ENCODE measurements around the gene IP6K1. TPM values are rescaled to one million over a fixed set of nuclear protein-coding genes. Genes with fewer than 3 reads are reported as not detected.

The IP6K1 gene
- total and polyA plus RNA-seq, 2 donors from 2014 or later = 21.7 to 49.6 TPM

- Histone ChIP-seq H3K27ac (ENCODE audit: low read depth in 2 of 2, low read length in 2 of 2) (no peak overlapping the region), H3K36me3 (ENCODE audit: control insufficient read depth in 2 of 3, insufficient read depth in 3 of 3, low read length in 3 of 3) (peaks cover 0 to 17% (median 2%) of the 10 kb centered on the region in 3 donors), H3K9me3 (ENCODE audit: control insufficient read depth in 2 of 3, insufficient read depth in 1 of 3, low read length in 3 of 3) (no peaks in the 10 kb centered on the region), H3K4me3 (ENCODE audit: low read length in 3 of 3) (no peak overlapping the region), H3K9ac (ENCODE audit: low read length in 3 of 3) (no peak overlapping the region), H3K4me1 (ENCODE audit: control insufficient read depth in 2 of 3, insufficient read depth in 2 of 3, low read depth in 1 of 3, low read length in 3 of 3) (no peaks in the 10 kb centered on the region), H3K27me3 (ENCODE audit: control insufficient read depth, insufficient read depth, low read length) (no peaks in the 10 kb centered on the region)
- intact Hi-C loops (cut with DNase I) = no loop called here
- FAIRE-seq (no peak), DNase-seq (no peak)
- TF ChIP-seq, protein P1, sequence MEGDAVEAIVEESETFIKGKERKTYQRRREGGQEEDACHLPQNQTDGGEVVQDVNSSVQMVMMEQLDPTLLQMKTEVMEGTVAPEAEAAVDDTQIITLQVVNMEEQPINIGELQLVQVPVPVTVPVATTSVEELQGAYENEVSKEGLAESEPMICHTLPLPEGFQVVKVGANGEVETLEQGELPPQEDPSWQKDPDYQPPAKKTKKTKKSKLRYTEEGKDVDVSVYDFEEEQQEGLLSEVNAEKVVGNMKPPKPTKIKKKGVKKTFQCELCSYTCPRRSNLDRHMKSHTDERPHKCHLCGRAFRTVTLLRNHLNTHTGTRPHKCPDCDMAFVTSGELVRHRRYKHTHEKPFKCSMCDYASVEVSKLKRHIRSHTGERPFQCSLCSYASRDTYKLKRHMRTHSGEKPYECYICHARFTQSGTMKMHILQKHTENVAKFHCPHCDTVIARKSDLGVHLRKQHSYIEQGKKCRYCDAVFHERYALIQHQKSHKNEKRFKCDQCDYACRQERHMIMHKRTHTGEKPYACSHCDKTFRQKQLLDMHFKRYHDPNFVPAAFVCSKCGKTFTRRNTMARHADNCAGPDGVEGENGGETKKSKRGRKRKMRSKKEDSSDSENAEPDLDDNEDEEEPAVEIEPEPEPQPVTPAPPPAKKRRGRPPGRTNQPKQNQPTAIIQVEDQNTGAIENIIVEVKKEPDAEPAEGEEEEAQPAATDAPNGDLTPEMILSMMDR (IDR thresholded peaks at IDR 0.05; ENCODE audit: borderline replicate concordance, extremely low read depth, insufficient read depth) = no peak
Measured at GRCh38 chr3:49709852-49710251, 76.5 kb downstream of the IP6K1 start.

GRCh38 chr3:49707113-49707480 lies 79.2 kb downstream of the IP6K1 start:
- no peak overlapping the region for H3K4me3 ChIP-seq (ENCODE audit: low read length in 3 of 3)
- FAIRE-seq (no peak), DNase-seq (no peak)
- no peaks in the 10 kb centered on the region for H3K4me1 ChIP-seq (ENCODE audit: control insufficient read depth in 2 of 3, insufficient read depth in 2 of 3, low read depth in 1 of 3, low read length in 3 of 3)
- no peak overlapping the region for H3K9ac ChIP-seq (ENCODE audit: low read length in 3 of 3)
- intact Hi-C loops (cut with DNase I) = no loop called here
- H3K36me3 ChIP-seq (ENCODE audit: control insufficient read depth in 2 of 3, insufficient read depth in 3 of 3, low read length in 3 of 3) = peaks cover 0 to 19% (median 6%) of the 10 kb centered on the region in 3 donors
- H3K9me3 ChIP-seq (ENCODE audit: control insufficient read depth in 2 of 3, insufficient read depth in 1 of 3, low read length in 3 of 3) = no peaks in the 10 kb centered on the region
- no peaks in the 10 kb centered on the region for H3K27me3 ChIP-seq (ENCODE audit: control insufficient read depth, insufficient read depth, low read length)
- TF ChIP-seq, protein P1 (IDR thresholded peaks at IDR 0.05; ENCODE audit: borderline replicate concordance, extremely low read depth, insufficient read depth) = no peak
- H3K27ac ChIP-seq (ENCODE audit: low read depth in 2 of 2, low read length in 2 of 2) = no peak overlapping the region

- FAIRE-seq = no peak
- Histone ChIP-seq H3K9me3 (ENCODE audit: control insufficient read depth in 2 of 3, insufficient read depth in 1 of 3, low read length in 3 of 3) (no peaks in the 10 kb centered on the region), H3K27ac (ENCODE audit: low read depth in 2 of 2, low read length in 2 of 2) (no peak overlapping the region), H3K4me1 (ENCODE audit: control insufficient read depth in 2 of 3, insufficient read depth in 2 of 3, low read depth in 1 of 3, low read length in 3 of 3) (no peaks in the 10 kb centered on the region), H3K27me3 (ENCODE audit: control insufficient read depth, insufficient read depth, low read length) (no peaks in the 10 kb centered on the region), H3K4me3 (ENCODE audit: low read length in 3 of 3) (no peak overlapping the region), H3K36me3 (ENCODE audit: control insufficient read depth in 2 of 3, insufficient read depth in 3 of 3, low read length in 3 of 3) (peaks cover 0 to 21% (median 6%) of the 10 kb centered on the region in 3 donors), H3K9ac (ENCODE audit: low read length in 3 of 3) (no peak overlapping the region)
- DNase-seq = no peak
- TF ChIP-seq, protein P1 (IDR thresholded peaks at IDR 0.05; ENCODE audit: borderline replicate concordance, extremely low read depth, insufficient read depth) = no peak
- intact Hi-C loops (cut with DNase I) = no loop called here
Measured at GRCh38 chr3:49706456-49707112, 79.8 kb downstream of the IP6K1 start.

Measured in kidney (tissue), 14 donors.